NCI-H446 (cell line): ENCODE measurements around the gene TBCB.
"Not testable (repeated sequence)": the region's sequence is repeated elsewhere in the genome, so short reads cannot be mapped to it uniquely, and the experiment has no call there.

Experiments
- DNase-seq, 2 experiments: peaks; one replicate each; lab custom pipeline; 2025; lab: John Stamatoyannopoulos, UW

The TBCB gene

DNA sequence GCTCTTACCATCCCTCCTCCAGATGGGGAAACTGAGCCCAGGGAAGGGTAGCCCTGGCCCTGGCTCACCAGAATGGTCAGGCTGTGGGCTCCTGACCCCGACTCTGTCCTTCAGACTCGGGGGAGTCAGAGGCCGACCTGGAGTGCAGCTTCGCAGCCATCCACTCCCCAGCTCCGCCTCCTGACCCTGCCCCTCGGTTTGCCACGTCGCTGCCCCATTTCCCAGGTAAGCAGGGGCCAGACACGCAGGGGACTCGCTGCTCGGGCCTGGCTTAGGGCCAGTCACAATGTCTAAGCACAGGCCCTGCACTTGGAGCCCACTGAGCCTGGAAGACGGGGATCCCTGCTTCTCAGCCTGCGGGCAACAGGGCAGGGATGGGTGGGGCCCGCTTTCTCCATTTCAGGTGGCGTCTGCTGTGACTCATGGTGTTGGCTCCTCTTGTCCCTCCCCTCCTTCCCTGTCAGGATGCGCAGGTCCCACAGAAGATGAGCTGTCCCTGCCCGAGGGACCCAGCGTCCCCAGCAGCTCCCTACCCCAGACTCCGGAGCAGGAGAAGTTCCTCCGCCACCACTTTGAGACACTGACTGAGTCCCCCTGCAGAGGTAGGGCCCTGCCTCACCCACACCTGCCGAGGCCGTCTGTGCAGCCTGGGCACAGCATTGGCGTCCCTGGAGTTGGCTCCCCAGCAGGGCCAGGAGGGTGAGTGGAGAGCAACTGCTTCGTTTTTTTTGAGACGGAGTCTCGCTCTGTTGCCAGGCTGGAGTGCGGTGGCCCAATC is 13.5 kb upstream of the TBCB start:
- no peak for DNase-seq

DNA sequence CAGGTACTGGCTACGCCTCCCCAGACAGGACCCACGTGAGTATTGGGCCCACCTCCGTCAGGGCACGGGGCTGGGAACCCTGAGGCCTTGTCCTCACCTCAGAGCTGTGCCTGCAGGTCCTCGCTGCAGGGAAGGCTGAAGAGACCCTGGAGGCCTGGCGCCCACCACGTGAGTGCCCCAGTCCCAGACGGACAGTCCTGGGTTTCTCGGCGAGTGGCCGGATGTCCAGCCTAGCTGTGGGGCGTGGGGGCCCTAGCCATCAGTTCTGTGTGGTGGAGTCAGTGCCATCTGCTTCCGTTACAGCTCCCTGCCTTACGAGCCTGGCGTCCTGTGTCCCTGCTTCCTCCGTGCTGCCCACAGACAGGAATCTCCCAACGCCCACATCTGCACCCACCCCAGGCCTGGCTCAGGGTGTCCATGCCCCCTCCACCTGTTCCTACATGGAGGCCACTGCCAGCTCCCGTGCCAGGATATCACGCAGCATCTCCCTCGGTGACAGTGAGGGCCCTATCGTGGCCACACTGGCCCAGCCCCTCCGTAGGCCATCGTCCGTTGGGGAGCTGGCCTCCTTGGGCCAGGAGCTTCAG is 12.1 kb upstream of the TBCB start:
- no peak for DNase-seq

DNA sequence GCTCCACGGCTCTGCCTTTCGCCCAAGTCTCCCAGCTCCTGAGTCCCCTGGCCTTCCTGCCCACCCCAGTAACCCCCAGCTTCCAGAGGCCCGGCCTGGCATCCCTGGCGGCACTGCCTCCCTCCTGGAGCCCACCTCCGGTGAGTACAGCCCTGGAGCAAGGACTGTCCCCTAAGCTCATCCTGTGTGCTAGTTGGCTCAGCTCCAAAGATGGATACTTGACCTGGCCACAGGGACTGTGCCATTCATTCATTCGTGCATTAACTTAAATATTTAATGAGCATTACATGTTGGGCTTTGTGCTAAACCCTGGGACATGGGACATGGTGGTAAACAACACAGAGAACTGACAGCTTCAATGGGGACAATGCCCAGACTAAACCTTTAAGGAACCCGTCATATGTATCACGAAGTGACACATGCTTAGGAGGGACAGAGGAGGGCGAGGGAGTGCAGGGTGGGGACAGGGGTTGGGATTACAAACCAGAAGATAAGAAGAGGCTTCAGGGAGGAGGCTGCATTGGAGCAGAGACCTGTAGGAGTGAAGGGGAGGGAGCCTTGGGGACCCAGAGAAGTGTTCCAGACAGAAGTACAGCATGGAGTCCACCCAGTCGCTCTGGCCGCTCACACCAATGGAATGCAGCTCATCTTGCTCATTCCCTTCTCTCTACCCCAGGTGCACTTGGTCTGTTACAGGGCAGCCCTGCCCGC is 11.3 kb upstream of the TBCB start:
- DNase-seq = no peak

DNA sequence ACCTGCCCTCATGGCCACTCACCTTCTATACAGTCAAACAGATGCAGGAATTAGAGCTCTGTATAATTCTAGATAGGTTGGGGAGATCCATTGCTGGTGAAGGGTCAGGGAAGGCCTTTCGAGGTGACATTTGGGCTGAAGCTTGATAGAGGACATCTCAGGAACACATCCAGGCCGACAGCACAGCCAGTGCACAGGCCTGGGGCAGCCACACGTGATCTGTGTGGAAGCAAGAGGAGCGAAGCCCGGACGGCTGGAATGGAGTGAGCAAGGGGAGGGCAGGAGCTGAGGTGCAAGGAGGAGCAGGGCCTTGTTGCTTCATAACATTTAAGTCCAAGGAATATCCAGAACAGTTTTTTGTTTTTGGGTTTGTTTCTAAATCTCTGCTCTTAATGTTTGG is 8.8 kb upstream of the TBCB start:
- no peak for DNase-seq

DNA sequence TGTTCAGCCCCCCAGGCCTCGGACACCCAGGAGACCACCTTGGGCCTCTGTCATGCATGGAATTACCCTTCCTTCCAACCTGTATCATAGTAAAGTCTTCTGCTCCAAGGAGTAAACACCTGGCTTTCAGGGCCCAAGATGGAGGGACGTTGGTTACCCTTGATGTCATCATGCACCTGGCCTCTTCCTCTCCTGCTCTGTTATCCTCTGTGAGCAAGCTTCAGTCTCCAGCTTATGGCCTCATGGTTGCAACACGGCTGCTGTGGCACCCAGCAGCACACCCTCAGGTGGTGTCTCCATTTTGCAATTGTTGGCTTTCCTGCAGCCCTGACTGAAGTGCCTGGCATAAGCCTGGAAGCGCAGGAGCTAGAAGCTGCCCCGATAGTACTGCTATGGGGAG is 8.3 kb upstream of the TBCB start:
- DNase-seq = no peak

DNA sequence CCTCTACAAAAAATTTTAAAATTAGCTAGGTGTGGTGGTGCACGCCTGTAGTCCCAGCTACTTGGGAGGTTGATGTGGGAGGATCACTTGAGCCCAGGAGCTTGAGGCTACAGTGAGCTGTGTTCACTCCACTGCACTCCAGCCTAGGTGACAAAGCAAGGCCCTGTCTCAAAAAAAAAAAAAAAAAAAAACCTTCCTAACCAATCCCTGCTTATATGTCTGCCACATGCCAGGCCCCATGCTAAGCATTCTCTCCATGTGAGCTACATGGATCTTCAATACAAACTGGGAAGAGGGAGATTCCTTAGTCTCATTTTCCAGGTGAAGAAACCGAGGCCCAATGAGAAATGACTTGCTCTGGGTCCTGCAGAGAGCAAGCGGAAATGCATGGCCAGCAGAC is 6.6 kb upstream of the TBCB start:
- DNase-seq = no peak

DNA sequence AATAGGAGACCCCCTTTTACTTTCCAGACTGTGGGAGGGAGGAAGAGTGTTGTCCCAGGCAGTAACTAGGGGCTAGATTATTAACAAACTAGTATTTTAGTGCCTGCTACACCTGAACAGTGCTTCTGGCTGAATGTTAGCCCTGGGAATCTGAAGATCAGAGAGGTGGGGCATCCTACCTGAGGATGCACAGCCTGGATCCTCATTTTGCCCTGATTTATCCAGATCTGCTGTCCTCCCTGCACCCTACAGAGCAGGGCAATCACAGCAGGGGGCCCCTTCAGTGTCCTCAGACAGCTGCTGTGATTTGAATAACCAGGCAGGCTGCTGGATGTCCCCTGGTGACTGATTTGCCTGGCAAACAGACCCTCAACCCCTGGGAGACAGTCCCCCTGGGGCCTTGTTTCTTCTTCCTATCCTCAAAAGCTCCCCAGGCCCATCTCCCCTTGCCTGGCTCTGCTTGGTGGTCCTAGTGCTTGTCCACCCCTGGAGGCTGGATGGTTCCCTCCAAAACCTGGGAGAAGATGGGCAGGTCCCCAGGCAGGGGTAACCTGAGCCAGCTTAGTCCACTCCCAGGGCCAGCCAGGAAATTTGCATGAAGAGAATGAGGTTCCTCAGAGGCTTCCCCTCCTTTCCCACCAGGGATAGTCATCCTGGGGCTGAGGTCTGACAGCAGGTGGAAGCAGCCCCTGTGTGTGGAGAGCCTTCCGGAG is 4.6 kb upstream of the TBCB start, which contains the start of gene OVOL3:
TSS of gene OVOL3 (plus strand) at position 657 of the 713 bp plus-strand sequence. CDS start 60 bp downstream, outside the sequence.
- no peak for DNase-seq

DNA sequence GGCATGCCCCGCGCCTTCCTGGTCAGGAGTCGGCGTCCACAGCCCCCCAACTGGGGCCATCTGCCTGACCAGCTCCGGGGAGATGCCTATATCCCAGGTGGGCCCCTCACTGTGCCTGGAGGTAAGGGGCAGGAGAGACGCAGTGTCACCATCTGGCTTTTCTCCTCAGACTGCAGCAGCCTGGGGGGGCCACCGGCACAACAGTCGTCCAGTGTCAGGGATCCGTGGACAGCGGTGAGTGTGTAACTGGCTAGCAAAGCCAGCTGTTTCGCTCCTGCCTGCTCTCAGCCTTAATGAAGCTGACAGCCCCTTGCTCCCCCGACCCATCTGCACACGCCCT is 4.1 kb upstream of the TBCB start:
- no peak for DNase-seq

DNA sequence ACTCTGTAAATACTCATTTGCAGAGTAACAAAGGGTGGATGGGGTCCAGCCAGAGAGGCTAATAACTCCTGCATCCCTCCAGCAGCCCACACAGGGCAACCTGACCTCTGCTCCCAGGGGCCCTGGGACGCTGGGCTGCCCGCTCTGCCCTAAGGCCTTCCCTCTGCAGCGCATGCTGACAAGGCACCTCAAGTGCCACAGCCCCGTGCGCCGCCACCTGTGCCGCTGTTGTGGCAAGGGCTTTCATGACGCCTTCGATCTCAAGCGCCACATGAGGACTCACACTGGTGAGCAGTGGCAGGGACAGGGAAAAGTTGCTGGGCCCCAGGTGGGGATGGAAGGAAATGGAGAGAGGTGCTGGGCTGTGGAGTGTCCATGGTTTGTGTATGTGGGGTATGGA is 2.6 kb upstream of the TBCB start:
- no peak for DNase-seq

DNA sequence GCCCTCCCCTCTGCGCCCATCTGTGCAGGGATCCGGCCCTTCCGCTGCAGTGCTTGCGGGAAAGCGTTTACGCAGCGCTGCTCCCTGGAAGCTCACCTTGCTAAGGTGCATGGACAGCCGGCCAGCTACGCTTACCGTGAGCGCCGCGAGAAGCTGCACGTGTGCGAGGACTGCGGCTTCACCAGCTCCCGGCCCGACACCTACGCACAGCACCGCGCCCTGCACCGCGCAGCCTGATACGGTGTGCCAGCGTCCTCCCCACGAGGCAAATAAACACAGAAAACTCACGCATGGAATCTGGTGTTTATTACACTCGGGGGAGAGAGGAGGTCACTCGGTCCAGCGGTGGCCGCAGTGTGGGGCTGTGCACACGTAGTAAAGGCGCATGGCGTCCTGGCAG is 1.8 kb upstream of the TBCB start:
- no peak for DNase-seq

DNA sequence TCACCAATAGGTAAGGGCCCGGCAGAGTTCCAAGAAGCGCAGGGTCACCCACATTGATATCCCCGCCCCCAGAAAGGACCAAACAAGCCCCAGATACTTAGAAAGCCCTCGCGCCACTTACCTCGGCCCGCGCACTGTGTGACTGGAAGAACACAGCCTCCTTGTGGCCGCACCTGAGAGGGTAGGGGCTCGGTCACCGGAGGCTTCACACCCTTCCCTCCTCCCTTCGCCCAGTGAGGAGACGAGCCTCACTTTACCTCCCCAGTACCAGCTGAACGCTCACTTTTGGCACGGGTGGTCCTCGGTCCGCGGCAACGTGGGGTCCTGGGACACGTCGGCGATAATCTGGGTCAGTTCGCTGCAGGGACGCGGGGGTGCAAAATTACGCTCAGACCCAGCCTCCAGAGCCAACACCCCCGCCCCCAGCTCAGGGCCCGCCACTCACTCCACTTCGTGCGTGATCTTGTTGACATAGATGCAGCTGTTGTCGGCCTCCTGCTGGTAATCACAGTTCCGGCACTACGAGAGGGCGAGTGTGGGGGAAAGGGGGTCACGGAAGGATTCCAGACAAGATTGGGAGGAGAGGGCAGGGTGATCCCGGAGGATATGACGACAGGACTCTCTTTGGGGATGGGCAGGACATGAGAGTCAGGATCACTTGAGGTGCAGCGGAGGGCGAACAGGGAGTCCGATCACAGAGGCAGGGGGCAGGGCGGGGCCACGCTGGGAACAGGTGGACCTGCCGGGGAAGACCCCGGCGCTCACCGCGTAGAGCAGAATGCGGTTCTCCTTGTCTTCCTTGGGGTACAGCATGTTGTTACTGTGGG is 1.2 kb upstream of the TBCB start:
- DNase-seq = peak in 1 of 2 experiments; percentile 61

DNA sequence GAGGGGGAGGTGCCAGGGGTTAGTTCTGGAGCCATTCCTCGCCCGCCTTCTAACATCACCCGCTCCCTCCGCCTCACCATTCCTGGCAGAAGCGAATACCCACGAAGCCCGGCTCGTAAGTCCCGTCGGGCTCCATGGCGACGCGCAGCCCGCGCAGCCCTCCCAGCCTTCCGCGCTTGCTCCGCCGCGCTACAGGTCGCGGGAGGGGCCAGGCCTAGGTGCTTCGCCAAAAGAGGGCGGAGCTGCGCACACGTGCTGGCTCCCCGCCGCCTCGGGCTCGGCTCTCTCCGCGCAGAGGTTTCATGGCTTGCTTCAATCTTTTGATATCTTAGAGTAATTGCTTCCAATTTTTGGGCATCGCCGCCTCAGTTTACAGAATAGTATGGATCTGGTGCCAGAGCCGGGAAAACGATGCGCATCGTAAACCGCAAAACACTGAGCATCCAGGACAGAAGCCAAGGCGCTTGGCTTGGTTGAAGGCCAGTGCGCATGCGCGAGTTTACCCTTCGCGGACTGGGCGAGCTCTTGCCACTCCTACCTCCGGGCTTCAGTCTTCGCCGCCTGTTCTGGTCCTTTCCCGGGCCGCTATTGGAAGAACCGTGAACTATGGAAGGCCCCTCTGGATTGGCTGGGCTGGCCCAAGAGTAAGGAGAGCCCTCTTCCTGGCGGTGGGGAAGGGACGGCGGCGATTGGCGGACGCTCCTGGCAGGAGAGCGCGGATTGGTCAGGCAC is 381 bp upstream of the TBCB start, which contains the start of gene POLR2I:
TSS of gene POLR2I (minus strand) at position 155 of the 732 bp plus-strand sequence. CDS start at position 136, 19 bp downstream.
- DNase-seq = peak; percentile 99 to 100

DNA sequence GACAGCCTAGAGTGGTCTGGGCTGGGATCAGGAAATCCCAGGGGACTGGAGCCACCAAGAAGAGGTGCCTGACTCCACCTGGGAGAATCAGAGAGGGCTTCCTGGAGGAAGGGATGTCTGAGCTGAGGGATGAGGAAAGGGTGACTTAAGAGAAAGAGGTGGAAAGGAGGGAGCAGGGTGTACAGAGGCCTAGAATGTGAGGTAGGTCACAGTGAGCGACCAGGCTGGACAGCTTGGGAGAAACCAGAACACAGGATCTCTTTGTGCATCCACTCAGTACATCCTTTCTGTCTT is 1.0 kb downstream of the TBCB start:
- no peak for DNase-seq

DNA sequence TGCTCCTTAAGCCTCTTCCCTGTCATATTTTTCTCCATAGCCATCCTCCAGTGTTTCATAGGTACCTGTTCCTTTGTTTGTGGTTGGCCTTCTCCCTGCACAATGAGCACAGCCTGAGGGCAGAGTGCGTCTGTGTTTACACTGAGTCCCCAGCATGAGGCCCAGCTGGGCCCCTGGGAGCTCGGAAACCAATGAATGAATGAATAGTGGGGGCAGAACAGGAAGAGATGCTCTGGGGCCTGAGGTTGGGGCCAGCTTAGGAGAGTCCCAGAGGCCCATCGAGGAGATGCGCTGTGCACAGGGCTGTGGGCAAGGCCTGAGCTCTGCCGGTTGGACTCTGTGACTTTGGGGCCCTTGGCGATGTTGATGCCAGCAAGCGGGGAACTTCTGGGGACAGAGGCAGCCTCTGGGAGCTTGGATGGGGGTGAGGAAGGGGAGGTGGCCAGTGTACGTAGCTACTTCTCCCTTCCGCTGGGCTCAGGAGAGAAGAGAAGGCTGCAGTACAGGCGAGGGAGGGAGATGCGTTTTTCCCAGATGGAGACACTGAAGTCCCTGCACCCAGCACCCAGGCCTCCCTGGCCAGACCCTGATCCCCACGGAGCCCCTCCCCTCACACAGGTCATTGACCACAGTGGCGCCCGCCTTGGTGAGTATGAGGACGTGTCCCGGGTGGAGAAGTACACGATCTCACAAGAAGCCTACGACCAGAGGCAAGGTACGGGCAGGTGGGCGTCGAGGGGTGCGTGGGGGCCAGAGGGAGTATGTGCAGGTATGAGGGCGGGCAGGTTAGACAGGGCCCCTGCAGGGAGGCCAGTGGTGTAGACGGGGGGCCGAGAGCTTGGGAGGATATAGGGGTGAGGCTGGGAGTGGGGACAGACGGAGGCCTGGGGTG is 5.1 kb downstream of the TBCB start:
- no peak for DNase-seq

DNA sequence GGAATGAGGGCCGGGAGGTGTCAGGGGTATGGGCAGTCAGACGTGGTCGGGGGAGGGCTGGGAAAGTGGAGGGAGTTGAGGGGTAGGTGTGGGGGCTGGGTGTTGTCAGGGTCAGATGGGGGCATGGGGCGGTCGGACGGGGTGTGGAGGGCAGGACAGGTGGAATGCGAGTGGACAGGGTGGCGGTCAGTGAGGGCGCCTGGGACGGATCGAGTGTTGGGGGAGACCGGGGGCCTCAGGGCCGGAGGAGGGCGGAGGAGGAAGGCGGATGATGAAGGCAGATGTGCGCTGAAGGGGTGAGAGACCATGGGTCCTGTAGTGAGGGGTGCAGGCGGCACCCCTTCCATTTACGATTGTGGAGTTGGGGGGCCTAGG is 5.7 kb downstream of the TBCB start:
- DNase-seq = no peak

DNA sequence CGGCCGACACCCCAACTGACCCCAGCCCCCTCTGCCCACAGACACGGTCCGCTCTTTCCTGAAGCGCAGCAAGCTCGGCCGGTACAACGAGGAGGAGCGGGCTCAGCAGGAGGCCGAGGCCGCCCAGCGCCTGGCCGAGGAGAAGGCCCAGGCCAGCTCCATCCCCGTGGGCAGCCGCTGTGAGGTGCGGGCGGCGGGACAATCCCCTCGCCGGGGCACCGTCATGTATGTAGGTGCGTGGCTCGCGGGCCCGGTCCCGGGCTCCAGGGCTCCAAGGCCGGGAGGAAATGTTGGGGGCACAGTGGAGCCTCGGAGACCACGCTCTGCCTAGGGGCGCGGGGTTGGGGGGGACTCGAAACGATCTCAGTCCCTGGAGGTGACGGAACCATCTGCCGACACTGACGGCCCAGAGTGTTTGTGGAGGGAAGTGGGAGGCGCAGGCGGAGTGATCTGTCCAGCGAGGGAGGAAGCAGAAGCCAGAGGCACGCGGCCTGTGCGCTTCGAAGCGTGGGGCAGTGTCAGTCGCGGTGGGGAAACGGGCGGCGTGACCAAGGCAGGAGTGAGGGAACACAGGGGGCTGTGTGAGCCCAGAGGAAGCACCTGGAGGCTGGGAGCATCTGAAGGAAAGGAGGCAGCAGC is 6.3 kb downstream of the TBCB start:
- no peak for DNase-seq

DNA sequence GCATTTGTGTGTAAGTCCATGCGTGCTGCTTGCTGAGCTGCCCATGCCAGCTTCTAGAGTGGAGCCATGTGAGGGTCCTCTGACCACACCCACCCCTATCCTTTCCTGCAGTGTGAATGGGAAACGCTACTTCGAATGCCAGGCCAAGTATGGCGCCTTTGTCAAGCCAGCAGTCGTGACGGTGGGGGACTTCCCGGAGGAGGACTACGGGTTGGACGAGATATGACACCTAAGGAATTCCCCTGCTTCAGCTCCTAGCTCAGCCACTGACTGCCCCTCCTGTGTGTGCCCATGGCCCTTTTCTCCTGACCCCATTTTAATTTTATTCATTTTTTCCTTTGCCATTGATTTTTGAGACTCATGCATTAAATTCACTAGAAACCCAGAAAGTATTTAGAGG is 10.3 kb downstream of the TBCB start:
- DNase-seq = no peak

DNA sequence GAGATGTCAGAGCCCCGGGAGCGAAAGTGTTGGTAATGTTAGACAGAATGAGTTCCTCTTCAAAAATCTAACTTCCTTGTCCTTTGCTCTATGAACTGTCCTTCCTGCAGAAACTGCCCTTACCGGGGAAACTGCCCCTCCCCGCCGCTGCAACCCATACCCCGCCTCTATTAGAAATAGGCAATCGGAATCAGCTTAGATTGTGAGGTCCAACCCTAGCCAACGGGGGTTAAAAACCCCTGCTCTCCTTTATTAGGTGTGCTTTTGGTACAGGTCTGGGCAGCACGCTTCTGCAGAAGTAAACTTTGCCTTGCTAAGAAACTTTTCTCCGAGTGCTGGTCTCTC is 13.1 kb downstream of the TBCB start:
- no peak for DNase-seq

DNA sequence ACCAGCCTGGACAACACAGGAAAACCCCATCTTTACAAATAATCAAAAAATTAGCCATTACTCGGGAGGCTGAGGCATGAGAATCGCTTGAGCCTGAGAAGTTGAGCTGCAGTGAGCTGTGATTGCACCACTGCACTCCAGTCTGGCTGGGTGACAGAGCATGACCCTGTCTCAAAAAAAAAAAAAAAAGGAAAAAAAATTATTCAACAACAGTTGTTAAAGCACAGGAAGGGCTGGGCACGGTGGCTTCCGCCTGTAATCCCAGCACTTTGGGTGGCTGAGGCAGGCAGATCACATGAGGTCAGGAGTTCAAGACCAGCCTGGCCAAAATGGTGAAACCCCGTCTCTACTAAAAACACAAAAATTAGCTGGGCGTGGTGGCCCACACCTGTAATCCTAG is 16.0 kb downstream of the TBCB start:
- not testable (repeated sequence) for DNase-seq

DNA sequence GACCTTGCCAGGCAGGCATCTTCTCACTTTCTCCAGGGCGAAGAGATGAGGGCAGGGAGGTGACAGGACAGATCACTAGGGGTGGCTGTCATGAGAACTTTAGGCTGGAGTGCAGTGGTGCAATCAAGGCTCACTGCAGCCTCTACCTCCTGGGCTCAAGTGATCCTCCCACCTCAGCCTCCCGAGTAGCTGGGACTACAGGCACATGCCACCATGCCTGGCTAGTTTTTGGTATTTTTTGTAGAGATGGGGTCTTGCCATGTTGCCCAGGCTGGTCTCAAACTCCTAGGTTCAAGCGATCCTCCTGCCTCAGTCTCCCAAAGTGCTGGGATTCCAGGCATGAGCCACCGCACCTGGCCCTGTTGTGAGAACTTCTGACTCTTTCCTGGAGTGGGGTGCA is 19.6 kb downstream of the TBCB start:
- not testable (repeated sequence) for DNase-seq
